GM10847 (cell line): ENCODE data around the gene SLC25A22.

ENCODE experiments used
- POLR2A ChIP-seq: IDR thresholded peaks from 2 replicates; pipeline ENCODE4 v1.6.1; 2011; ENCODE audit not compliant: insufficient read length; ENCODE audit errors: extremely low read depth

Gene SLC25A22

GRCh38 chr11:828506-829175 lies 30.6 kb upstream of the SLC25A22 start:
- TF ChIP-seq POLR2A: no peak

GRCh38 chr11:827897-828192 lies 29.8 kb upstream of the SLC25A22 start, which contains the start of gene CRACR2B:
TSS of gene CRACR2B (plus strand) at chr11:827919. CDS start at chr11:828608, 689 bp downstream.
- TF ChIP-seq POLR2A: no peak

GRCh38 chr11:827146-827896 lies 29.2 kb upstream of the SLC25A22 start:
- no peak for TF ChIP-seq POLR2A

- TF ChIP-seq POLR2A: no peak
Observed at GRCh38 chr11:826836-827145, 28.7 kb upstream of the SLC25A22 start.

- no peak for TF ChIP-seq POLR2A
Observed at GRCh38 chr11:826227-826621, 28.1 kb upstream of the SLC25A22 start.

GRCh38 chr11:825366-826226 lies 27.5 kb upstream of the SLC25A22 start:
- TF ChIP-seq POLR2A: no peak

GRCh38 chr11:824942-825341 lies 26.9 kb upstream of the SLC25A22 start:
- TF ChIP-seq POLR2A: no peak

- no peak for TF ChIP-seq POLR2A
Observed at GRCh38 chr11:824292-824880, 26.3 kb upstream of the SLC25A22 start.

- no peak for TF ChIP-seq POLR2A
Observed at GRCh38 chr11:823441-824291, 25.6 kb upstream of the SLC25A22 start.

GRCh38 chr11:821512-822371 lies 23.7 kb upstream of the SLC25A22 start:
- no peak for TF ChIP-seq POLR2A

GRCh38 chr11:820655-821511 lies 22.8 kb upstream of the SLC25A22 start:
- no peak for TF ChIP-seq POLR2A

GRCh38 chr11:819943-820649 lies 22.0 kb upstream of the SLC25A22 start:
- TF ChIP-seq POLR2A: no peak
